Measurements from ENCODE around the gene PLD4.

Gene PLD4

DNA sequence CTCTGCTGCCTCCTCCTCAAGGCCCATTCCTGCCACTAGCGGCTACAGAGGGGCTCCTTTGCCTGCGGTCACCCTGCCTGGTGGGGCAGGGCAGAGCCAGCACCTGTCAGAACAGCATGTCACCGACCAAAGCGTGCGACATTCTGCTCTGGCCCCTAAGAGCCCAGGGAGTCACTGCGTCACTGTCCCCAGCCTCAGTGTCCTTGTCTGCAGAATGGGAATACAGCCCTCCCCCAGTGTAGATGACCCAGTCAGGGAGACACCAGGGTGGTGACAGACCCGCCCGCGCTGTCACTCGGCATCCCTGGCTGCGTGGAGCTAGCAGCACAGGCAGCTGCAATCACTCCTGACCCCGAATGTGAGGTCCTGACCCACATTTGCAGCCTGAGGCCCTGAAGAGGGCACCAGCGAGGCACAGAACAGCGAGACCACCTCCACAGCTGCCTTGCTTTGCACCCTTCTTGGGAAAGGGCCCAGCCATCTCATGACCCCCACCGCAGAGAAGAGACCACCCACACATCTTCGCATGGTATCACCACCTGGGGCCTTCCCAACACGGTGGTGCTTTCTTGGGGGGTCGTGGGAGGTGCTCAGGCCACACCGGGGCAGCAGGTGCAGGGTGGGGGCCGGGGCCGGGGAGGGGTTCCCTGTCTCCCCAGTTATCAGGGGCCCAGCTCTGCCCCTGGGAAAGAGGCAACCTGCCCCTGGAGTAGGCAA, 51.0 kb downstream of the PLD4 start:
- DNase-seq (ENCODE audit: low read depth): peak; percentile 43

DNA sequence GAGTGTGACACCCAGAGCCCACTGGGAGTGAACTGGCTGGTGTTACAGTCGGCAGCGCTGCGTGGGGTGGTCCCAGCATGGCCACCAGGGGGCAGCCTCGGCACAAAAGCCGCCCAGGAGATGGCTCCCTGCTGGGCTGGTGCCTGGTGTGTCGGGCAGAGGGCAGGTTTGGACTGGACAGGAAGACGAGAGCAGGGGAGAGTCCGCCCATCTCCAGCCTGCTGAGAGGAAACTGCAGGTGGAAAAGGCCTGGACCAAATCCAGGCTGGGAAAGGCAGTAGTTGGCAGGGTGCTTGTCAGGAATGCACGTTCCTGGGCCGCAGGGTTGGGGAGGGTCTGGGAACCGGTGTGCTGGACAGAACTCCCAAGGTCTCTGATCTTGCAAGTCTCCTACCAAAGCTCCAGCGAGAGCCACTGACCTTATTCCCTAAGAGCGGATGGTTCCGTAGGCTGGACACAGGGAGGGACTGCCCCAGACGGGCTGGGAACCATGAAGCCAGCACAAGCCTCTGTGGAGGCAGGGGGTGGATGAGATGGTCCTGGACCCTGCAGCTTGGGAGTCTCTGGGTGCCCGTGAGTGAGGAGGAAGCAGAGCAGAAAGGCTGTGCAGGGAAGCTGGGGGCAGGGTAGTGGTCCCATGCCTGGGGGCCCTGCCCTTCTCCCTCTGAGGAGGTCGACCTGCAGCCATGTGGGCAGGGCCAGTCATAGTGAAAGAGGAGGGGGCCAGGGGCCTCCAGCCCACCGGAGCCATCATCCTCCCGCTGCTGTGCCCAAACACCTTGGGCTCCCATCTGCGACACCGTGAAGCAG, 51.7 kb downstream of the PLD4 start:
- DNase-seq (ENCODE audit: low read depth): peak; percentile 90

DNA sequence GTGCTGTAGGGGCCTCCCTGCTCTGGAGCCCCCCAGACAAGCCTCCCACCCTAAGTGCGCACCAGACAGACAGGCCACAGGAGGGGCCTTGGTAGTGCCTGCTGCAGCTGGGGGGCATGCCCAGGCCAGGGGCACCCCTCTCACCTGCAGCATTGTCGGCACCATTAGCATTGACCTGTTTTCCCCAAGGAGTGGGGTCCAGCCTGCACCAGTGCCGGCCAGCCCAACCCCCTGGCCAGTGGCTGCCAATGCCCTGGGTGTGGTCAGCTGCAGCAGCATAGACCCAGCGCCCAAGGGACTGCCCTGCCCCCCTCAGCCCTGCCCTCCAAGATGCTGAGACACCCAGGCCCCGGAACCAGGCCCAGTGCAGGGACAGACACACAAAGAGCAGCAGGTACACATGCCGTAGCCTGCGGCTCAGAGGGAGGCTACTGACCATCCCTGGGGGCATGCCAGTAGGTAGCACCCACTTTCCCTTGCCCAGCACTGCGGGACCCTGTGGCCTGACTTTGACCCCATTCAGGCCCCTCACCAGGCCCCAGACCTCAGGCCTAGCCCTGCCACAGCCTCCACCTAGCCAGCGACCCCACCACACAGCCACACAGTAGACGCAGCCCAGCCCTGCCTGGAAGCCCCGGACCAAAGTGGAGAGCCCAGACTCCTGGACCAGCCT, 52.5 kb downstream of the PLD4 start:
- DNase-seq (ENCODE audit: low read depth): no peak

DNA sequence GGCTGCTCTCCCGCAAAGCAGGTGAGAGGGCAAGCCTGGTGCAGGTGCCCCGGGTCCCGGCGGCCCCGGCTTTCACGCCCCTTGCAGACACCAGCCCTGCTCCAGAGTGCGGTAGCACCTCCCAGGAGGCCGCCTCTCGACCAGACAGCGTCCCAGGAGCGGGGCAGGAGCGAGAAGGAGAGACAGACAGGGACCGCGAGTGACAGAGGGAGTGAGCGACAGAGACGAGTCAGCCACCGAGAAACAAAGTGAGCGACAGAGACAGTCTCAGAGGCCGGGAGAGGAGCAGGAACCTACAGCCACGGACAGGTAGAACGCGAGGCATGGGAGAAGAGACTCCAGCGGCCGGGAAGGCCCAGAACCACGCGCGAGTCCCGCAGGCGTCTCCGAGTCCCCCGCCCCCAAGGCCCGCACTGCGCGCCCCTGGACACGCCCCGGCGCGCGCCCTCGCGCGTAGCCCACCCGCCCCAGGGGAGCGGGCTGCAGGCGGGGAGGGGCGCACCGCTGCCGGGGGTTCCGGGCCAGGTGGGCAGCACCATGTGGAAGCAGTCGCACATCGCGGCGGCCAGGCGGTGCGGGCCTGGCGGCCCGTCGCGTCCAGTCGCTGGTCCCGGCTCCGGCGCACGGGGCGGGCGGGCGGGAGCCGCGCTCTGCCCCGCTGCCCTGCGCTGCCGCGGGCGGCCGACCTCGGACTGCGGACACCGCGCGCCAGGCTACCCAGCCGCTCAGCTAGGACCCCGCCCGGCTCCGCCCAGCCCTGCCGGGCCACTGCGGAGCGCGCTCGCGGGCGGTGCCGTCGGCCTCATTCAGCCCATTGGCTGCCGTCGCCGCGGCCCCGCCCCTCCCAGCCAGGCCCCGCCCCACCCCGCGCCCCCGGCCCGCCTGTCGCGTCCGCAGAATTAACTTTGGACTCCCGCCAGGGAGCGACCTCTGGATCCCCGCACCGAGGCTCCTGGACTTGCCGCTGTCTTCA, 53.3 kb downstream of the PLD4 start, which contains the start of gene AHNAK2:
AHNAK2 (minus strand) TSS at position 694 of the 973 bp plus-strand sequence; CDS start at position 557, 137 bp downstream.
- peak; percentile 90 for DNase-seq (ENCODE audit: low read depth)

DNA sequence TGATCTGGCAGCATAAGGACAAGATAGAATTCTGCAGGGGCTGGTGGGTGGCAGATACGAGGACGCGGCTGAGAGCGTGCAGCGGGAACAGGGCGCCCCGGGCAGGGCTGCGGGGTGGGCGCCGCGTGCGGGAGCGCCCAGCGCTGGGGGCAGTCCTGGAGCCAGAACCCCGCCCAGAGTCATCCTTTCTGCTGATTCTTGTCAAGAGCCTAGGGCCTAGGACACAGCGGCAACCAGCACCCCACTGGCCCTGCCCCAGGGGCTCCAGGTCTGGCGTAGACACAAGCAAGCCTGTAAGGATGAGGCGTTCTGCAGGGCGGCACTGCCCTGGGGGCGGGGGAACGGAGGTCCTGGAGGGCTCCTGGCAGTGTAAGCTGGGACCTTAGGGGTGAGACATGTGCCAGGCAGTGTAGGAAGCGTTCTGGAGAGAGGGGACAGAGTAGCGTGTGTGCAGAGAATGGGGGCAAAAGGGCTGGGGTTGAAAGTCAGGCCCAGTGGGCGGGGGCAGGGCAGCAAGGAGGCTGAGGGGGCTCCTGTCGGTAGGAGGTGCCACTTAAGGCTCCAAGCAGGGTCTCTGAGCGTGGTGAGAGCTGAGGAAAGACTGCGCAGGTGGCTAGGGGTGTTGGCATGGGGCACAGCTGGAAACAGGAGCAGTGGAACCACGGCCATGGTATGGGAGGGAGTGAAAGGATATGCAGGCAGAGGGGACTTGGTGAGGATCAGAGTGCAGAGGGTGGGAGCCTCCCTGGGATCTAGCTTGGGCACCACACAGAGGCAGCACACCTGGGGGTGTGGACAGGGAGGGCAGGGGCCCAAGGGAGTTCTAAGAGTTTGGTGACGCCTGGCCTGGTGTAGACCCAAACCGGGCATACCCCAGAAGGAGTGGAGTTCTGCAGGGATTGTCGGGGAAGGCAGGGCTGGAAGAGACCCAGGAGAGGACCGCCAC, 54.3 kb downstream of the PLD4 start:
- DNase-seq (ENCODE audit: low read depth): no peak

DNA sequence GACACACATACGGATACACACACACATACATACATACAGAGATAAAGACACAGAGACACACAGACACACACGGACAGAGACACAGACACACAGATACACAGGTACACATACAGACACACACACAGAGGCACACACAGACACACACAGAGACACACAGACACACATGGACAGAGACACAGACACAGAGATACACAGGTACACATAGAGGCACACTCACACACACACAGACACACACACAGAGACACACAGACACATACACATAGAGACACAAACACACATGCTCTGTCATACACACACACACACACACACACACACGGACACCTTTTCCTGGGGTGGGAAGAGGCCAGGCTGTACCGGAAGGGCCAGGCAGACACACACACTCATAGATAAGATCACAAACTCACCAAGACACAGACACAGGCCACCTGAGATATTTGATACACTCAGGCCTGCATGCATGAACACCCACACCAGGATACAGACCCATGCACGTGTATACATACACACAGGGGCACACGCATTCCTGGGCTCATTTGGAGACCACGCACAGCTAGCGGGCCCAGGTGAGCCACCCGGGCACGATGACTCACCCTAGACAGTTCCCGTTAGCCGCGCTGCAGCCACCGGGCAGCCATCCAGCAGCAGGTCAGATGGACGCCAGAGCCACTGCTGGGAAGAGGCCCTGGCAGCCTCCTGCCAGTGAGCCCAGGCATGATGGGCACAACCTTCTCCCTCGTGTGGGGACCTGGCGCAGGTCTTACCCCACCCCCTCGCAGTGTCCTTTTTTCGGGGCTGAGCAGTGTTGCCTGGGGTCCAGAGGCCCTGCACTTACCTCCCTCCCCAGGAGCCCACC, 55.3 kb downstream of the PLD4 start:
- DNase-seq (ENCODE audit: low read depth): peak; percentile 63

DNA sequence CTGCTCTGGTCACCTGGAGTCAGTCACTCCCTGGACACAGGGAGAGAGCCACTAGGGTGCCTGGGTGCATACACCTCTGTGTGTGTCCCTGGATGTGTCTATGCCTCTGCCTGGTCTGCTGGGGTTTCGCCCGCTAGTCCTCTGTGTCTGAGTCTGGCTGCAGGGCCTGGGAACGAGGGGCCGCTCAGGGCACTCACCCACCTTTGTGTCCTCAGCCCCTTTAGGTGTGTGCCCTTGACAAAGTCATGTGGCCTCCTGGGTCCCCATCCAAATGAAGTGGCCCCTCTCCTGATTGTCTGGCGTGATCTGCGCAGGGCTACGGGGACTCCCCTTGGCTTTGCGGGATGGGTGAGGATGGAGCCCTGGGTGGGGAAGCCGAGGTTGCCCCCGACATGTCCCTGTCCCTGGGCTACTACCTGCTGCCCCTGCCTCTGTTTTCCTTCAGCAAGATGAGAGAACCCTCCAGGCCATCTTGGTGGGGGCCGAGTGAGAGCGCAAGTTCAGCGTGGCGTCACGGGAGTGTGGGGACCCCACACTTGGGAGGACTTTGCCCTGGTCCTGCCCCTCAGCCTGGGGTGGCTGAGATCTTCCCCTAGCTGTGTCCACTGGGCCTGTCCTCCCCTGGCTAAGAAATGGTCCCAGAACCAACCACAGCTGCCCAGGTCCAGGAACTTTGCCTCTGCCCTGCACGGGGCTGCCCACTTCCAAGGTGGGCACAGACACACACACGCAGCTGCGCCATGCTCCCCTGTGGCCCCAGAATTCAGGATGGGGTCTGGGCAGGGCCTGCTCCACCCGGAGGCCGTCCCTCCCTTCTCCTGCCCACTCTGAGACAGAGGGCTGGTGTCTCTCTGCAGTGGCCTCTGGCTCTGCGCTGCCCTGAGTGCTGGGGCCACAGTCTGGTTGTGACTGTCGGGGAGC, 56.2 kb downstream of the PLD4 start:
- no peak for DNase-seq (ENCODE audit: low read depth)

DNA sequence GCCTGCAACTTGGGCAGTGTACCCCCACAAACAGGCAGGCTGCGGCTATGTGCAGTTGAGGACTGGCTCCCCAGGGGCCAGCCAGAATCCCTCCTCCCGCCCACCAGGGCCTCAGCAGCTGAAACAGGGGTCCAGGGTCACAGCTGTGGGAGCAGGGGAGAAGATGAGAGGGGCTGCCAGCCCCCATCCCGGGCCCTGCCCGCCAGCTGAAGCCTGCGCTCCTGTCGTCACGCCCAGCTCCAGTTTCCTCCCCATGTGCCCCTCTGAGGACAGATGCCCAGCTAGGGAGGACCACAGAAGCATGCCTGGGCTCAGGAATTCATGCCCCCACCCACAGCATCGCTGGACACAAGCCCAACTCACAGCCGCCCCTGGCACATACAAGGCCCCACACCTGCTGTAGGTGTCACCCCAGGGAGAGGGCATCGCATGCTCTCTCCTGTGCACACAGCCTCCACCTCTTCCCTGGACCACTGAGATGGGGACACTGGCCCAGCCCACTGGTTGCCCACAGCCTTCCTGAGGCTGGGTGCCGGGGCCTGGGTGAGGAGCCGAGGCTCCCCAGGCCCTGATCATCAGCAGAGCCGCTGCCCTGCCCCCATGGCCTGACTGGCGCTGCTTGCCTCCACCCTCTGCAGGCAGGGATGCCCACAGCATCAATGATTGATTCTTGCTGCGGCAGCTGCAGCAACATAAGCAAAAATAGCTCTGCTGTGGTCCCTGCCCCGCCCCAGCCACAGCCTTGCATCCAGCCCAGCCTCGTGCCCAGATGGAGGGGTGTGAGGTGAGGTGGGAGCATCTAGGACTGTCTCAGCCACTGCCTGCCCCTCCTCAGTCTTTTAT, 57.2 kb downstream of the PLD4 start:
- no peak for DNase-seq (ENCODE audit: low read depth)

DNA sequence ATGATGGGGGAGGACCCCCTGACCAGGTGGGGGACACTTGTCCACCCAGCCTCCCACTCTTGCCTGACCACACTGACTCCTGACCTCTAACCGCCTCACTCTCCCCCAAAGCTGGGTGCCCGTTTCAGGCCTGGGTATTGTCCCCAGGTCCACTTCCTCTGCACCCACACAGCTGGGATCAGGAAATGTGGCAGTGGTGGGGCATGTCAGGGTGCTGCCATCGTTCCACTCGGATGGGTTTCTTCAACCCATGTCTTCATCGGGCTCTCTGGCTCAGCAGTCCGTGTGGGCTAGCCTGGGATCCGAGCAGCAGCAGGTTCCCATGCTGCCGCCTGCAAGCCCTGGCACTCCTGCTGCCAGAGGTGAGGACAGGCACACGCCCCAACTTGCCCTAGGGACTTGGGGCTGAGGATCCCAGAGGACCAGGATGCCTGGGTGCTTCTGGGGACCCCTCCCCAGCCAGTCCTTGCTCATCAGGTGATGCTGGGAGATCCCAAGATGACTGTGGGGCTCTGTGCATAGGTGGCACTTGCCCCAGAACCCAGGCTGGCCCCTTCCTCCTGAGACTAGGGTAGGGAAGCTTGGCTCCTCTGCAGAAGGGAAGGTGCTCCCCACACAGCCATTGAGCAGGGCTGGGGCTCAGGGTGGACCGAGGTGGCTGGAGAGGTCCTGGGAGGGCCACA, 58.0 kb downstream of the PLD4 start:
- DNase-seq (ENCODE audit: low read depth): no peak

Measured in ELR (cell line).